ENCODE data around the gene WDR88. TPM values are rescaled to one million over a fixed set of nuclear protein-coding genes. Genes with fewer than 3 reads are reported as not detected.
"Not testable (repeated sequence)": the region's sequence is repeated elsewhere in the genome, so short reads cannot be mapped to it uniquely, and the experiment has no call there.

Gene WDR88
- total RNA-seq, 1 donor from 2014 or later, result not detected

DNA sequence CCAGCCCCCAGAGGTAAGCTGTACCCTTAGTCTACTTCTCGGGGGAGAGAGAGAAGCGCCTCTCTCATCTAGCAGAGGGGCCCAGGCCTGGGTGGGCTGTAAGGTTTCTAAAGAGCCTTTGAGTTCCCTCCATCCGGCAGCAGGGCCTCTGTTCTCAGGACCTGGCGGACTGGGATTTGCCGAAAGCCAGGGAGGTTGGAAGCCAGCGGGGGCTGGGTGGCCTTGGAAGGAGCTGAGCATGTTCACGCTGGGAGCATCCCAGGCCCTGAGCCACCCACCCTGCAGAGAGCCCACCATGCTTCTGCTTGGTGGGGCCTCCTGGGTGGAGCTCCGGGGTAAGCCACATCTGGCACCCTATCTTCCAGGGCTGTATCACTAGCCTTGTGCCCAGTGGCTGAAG, 86.0 kb downstream of the WDR88 start:
- Histone ChIP-seq H3K36me3 (ENCODE audit: control insufficient read depth, insufficient read depth, low read length) (no peaks in the 10 kb centered on the region), H3K27me3 (ENCODE audit: control insufficient read depth, insufficient read depth, low read length) (no peaks in the 10 kb centered on the region), H3K4me3 (ENCODE audit: low read depth, low read length) (no peak overlapping the region)
- DNase-seq (ENCODE audit: low read depth) (no peak), FAIRE-seq (no peak)
- TF ChIP-seq, protein P1, sequence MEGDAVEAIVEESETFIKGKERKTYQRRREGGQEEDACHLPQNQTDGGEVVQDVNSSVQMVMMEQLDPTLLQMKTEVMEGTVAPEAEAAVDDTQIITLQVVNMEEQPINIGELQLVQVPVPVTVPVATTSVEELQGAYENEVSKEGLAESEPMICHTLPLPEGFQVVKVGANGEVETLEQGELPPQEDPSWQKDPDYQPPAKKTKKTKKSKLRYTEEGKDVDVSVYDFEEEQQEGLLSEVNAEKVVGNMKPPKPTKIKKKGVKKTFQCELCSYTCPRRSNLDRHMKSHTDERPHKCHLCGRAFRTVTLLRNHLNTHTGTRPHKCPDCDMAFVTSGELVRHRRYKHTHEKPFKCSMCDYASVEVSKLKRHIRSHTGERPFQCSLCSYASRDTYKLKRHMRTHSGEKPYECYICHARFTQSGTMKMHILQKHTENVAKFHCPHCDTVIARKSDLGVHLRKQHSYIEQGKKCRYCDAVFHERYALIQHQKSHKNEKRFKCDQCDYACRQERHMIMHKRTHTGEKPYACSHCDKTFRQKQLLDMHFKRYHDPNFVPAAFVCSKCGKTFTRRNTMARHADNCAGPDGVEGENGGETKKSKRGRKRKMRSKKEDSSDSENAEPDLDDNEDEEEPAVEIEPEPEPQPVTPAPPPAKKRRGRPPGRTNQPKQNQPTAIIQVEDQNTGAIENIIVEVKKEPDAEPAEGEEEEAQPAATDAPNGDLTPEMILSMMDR (IDR thresholded peaks at IDR 0.05; ENCODE audit: insufficient read depth, low read length, severe bottlenecking), result no peak

DNA sequence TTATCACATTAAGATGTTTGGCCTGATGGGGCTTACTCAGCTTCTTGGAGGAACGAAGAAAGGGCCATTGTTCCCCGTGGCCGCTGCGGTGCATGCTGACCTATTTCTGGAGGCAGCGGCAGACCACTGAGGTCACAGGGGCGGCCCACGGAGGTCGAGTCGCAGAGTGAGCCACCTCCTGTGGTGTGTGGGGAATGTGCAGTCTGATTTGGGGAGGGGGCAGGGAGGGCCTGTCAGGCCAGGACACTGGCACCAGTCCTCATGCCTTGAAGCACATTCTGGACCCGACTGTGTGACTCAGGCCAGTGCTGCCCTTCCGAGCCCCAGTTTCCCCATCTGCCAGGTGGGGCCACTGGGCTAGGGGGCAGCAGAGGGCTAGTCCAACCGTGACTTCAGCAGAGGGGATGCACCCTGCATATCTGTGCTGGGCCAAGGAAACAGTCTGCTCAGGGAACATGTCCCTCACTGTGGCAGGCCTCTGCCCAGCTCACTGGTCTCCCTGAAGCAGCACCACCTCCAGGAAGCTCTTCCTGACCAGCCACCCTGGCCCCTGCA, 87.4 kb downstream of the WDR88 start:
- TF ChIP-seq, protein P1 (IDR thresholded peaks at IDR 0.05; ENCODE audit: insufficient read depth, low read length, severe bottlenecking), result peak; percentile 16
- peaks cover 5% of the 10 kb centered on the region for H3K27me3 ChIP-seq (ENCODE audit: control insufficient read depth, insufficient read depth, low read length)
- DNase-seq (ENCODE audit: low read depth) (no peak), FAIRE-seq (no peak)
- H3K36me3 ChIP-seq (ENCODE audit: control insufficient read depth, insufficient read depth, low read length), result no peaks in the 10 kb centered on the region
- no peak overlapping the region for H3K4me3 ChIP-seq (ENCODE audit: low read depth, low read length)

- no peak for FAIRE-seq
- Histone ChIP-seq H3K36me3 (ENCODE audit: control insufficient read depth, insufficient read depth, low read length) (no peaks in the 10 kb centered on the region), H3K4me3 (ENCODE audit: low read depth, low read length) (no peak overlapping the region), H3K27me3 (ENCODE audit: control insufficient read depth, insufficient read depth, low read length) (peaks cover 13% of the 10 kb centered on the region)
- DNase-seq (ENCODE audit: low read depth), result no peak
- TF ChIP-seq, protein P1 (IDR thresholded peaks at IDR 0.05; ENCODE audit: insufficient read depth, low read length, severe bottlenecking), result no peak
Measured at GRCh38 chr19:33220115-33220514, 88.2 kb downstream of the WDR88 start.

GRCh38 chr19:33220735-33221134, 88.8 kb downstream of the WDR88 start:
- TF ChIP-seq, protein P1 (IDR thresholded peaks at IDR 0.05; ENCODE audit: insufficient read depth, low read length, severe bottlenecking), result no peak
- Histone ChIP-seq H3K36me3 (ENCODE audit: control insufficient read depth, insufficient read depth, low read length) (no peaks in the 10 kb centered on the region), H3K4me3 (ENCODE audit: low read depth, low read length) (no peak overlapping the region), H3K27me3 (ENCODE audit: control insufficient read depth, insufficient read depth, low read length) (peaks cover 16% of the 10 kb centered on the region)
- FAIRE-seq (no peak), DNase-seq (ENCODE audit: low read depth) (no peak)

- DNase-seq (ENCODE audit: low read depth), result peak; percentile 5
- no peak for FAIRE-seq
- peaks cover 23% of the 10 kb centered on the region for H3K27me3 ChIP-seq (ENCODE audit: control insufficient read depth, insufficient read depth, low read length)
- H3K36me3 ChIP-seq (ENCODE audit: control insufficient read depth, insufficient read depth, low read length), result no peaks in the 10 kb centered on the region
- TF ChIP-seq, protein P1 (IDR thresholded peaks at IDR 0.05; ENCODE audit: insufficient read depth, low read length, severe bottlenecking), result no peak
- H3K4me3 ChIP-seq (ENCODE audit: low read depth, low read length), result no peak overlapping the region
Measured at GRCh38 chr19:33221638-33222037, 89.7 kb downstream of the WDR88 start.

GRCh38 chr19:33222255-33222654, 90.3 kb downstream of the WDR88 start:
- FAIRE-seq; H3K36me3 ChIP-seq (ENCODE audit: control insufficient read depth, insufficient read depth, low read length): not testable (repeated sequence)
- H3K27me3 ChIP-seq (ENCODE audit: control insufficient read depth, insufficient read depth, low read length), result peaks cover 24% of the 10 kb centered on the region

More at GRCh38 chr19:33222255-33222654, 90.3 kb downstream of the WDR88 start:
- DNase-seq (ENCODE audit: low read depth); H3K4me3 ChIP-seq (ENCODE audit: low read depth, low read length): not testable (repeated sequence)

All from bronchial epithelial cell (primary cell).